ENCODE data around the gene UBQLN1.

Gene UBQLN1

GRCh38 chr9:83665580-83666200 is 42.1 kb downstream of the UBQLN1 start:
- TF ChIP-seq YY1 (IDR thresholded peaks at IDR 0.05; ENCODE audit: insufficient read depth, insufficient read length) (no peak), SUZ12 (IDR thresholded peaks at IDR 0.05; ENCODE audit: extremely low read depth, insufficient read depth, insufficient read length) (no peak), ZNF274 (IDR thresholded peaks at IDR 0.05; ENCODE audit: low read depth, low read length) (no peak)
- H3K4me3 ChIP-seq (ENCODE audit: insufficient read length, low read depth) = no peak overlapping the region
- H3K9me3 ChIP-seq (ENCODE audit: insufficient read depth, low read length) = no peaks in the 10 kb centered on the region
- H3K27me3 ChIP-seq (ENCODE audit: insufficient read depth, insufficient read length) = no peaks in the 10 kb centered on the region
- H3K9ac ChIP-seq (ENCODE audit: insufficient read length, low read depth) = no peak overlapping the region
- H3K36me3 ChIP-seq (ENCODE audit: insufficient read depth, insufficient read length, low read length) = peaks cover 80% of the 10 kb centered on the region
- no peak for DNase-seq (ENCODE audit: low read depth, low spot score)
- no peaks in the 10 kb centered on the region for H3K4me1 ChIP-seq (ENCODE audit: insufficient read depth, insufficient read length)

- Histone ChIP-seq H3K36me3 (ENCODE audit: insufficient read depth, insufficient read length, low read length) (peaks cover 85% of the 10 kb centered on the region), H3K9me3 (ENCODE audit: insufficient read depth, low read length) (no peaks in the 10 kb centered on the region), H3K4me1 (ENCODE audit: insufficient read depth, insufficient read length) (no peaks in the 10 kb centered on the region), H3K4me3 (ENCODE audit: insufficient read length, low read depth) (no peak overlapping the region), H3K9ac (ENCODE audit: insufficient read length, low read depth) (no peak overlapping the region), H3K27me3 (ENCODE audit: insufficient read depth, insufficient read length) (no peaks in the 10 kb centered on the region)
- no peak for DNase-seq (ENCODE audit: low read depth, low spot score)
- no peak for TF ChIP-seq SUZ12 (IDR thresholded peaks at IDR 0.05; ENCODE audit: extremely low read depth, insufficient read depth, insufficient read length)
- no peak for TF ChIP-seq ZNF274 (IDR thresholded peaks at IDR 0.05; ENCODE audit: low read depth, low read length)
- no peak for TF ChIP-seq YY1 (IDR thresholded peaks at IDR 0.05; ENCODE audit: insufficient read depth, insufficient read length)
Measured at GRCh38 chr9:83662933-83663332, 44.8 kb downstream of the UBQLN1 start.

GRCh38 chr9:83656952-83657351 is 50.8 kb downstream of the UBQLN1 start:
- DNase-seq (ENCODE audit: low read depth, low spot score) = no peak
- no peak for TF ChIP-seq YY1 (IDR thresholded peaks at IDR 0.05; ENCODE audit: insufficient read depth, insufficient read length)
- no peak for TF ChIP-seq SUZ12 (IDR thresholded peaks at IDR 0.05; ENCODE audit: extremely low read depth, insufficient read depth, insufficient read length)
- no peak for TF ChIP-seq ZNF274 (IDR thresholded peaks at IDR 0.05; ENCODE audit: low read depth, low read length)
- peaks cover 4% of the 10 kb centered on the region; the same call in 1 of the 2 replicates for H3K9me3 ChIP-seq (ENCODE audit: insufficient read depth, low read length)
- H3K27me3 ChIP-seq (ENCODE audit: insufficient read depth, insufficient read length) = no peaks in the 10 kb centered on the region
- no peak overlapping the region for H3K9ac ChIP-seq (ENCODE audit: insufficient read length, low read depth)
- H3K4me1 ChIP-seq (ENCODE audit: insufficient read depth, insufficient read length) = no peaks in the 10 kb centered on the region
- H3K4me3 ChIP-seq (ENCODE audit: insufficient read length, low read depth) = no peak overlapping the region
- H3K36me3 ChIP-seq (ENCODE audit: insufficient read depth, insufficient read length, low read length) = peaks cover 89% of the 10 kb centered on the region

- Histone ChIP-seq H3K36me3 (ENCODE audit: insufficient read depth, insufficient read length, low read length) (peaks cover 89% of the 10 kb centered on the region), H3K4me1 (ENCODE audit: insufficient read depth, insufficient read length) (no peaks in the 10 kb centered on the region), H3K4me3 (ENCODE audit: insufficient read length, low read depth) (no peak overlapping the region), H3K27me3 (ENCODE audit: insufficient read depth, insufficient read length) (no peaks in the 10 kb centered on the region), H3K9ac (ENCODE audit: insufficient read length, low read depth) (no peak overlapping the region), H3K9me3 (ENCODE audit: insufficient read depth, low read length) (peaks cover 4% of the 10 kb centered on the region; the same call in 1 of the 2 replicates)
- TF ChIP-seq ZNF274 (IDR thresholded peaks at IDR 0.05; ENCODE audit: low read depth, low read length) = no peak
- TF ChIP-seq YY1 (IDR thresholded peaks at IDR 0.05; ENCODE audit: insufficient read depth, insufficient read length) = no peak
- no peak for TF ChIP-seq SUZ12 (IDR thresholded peaks at IDR 0.05; ENCODE audit: extremely low read depth, insufficient read depth, insufficient read length)
- DNase-seq (ENCODE audit: low read depth, low spot score) = no peak
Measured at GRCh38 chr9:83656032-83656680, 51.6 kb downstream of the UBQLN1 start.

- Histone ChIP-seq H3K36me3 (ENCODE audit: insufficient read depth, insufficient read length, low read length) (peaks cover 89% of the 10 kb centered on the region), H3K9me3 (ENCODE audit: insufficient read depth, low read length) (peaks cover 4% of the 10 kb centered on the region; the same call in 1 of the 2 replicates), H3K4me1 (ENCODE audit: insufficient read depth, insufficient read length) (no peaks in the 10 kb centered on the region), H3K27me3 (ENCODE audit: insufficient read depth, insufficient read length) (no peaks in the 10 kb centered on the region), H3K9ac (ENCODE audit: insufficient read length, low read depth) (no peak overlapping the region), H3K4me3 (ENCODE audit: insufficient read length, low read depth) (no peak overlapping the region)
- no peak for DNase-seq (ENCODE audit: low read depth, low spot score)
- no peak for TF ChIP-seq ZNF274 (IDR thresholded peaks at IDR 0.05; ENCODE audit: low read depth, low read length)
- no peak for TF ChIP-seq YY1 (IDR thresholded peaks at IDR 0.05; ENCODE audit: insufficient read depth, insufficient read length)
- TF ChIP-seq SUZ12 (IDR thresholded peaks at IDR 0.05; ENCODE audit: extremely low read depth, insufficient read depth, insufficient read length) = no peak
Measured at GRCh38 chr9:83655433-83655832, 52.3 kb downstream of the UBQLN1 start.

GRCh38 chr9:83652433-83652832 is 55.3 kb downstream of the UBQLN1 start:
- peaks cover 71% of the 10 kb centered on the region for H3K36me3 ChIP-seq (ENCODE audit: insufficient read depth, insufficient read length, low read length)
- no peaks in the 10 kb centered on the region for H3K27me3 ChIP-seq (ENCODE audit: insufficient read depth, insufficient read length)
- H3K9me3 ChIP-seq (ENCODE audit: insufficient read depth, low read length) = peaks cover 4% of the 10 kb centered on the region; the same call in 1 of the 2 replicates
- H3K4me3 ChIP-seq (ENCODE audit: insufficient read length, low read depth) = no peak overlapping the region
- no peak for DNase-seq (ENCODE audit: low read depth, low spot score)
- H3K4me1 ChIP-seq (ENCODE audit: insufficient read depth, insufficient read length) = no peaks in the 10 kb centered on the region
- H3K9ac ChIP-seq (ENCODE audit: insufficient read length, low read depth) = no peak overlapping the region
- no peak for TF ChIP-seq SUZ12 (IDR thresholded peaks at IDR 0.05; ENCODE audit: extremely low read depth, insufficient read depth, insufficient read length)
- TF ChIP-seq YY1 (IDR thresholded peaks at IDR 0.05; ENCODE audit: insufficient read depth, insufficient read length) = no peak
- no peak for TF ChIP-seq ZNF274 (IDR thresholded peaks at IDR 0.05; ENCODE audit: low read depth, low read length)

GRCh38 chr9:83651558-83651957 is 56.2 kb downstream of the UBQLN1 start:
- peaks cover 70% of the 10 kb centered on the region for H3K36me3 ChIP-seq (ENCODE audit: insufficient read depth, insufficient read length, low read length)
- no peak for DNase-seq (ENCODE audit: low read depth, low spot score)
- peaks cover 4% of the 10 kb centered on the region; the same call in 1 of the 2 replicates for H3K9me3 ChIP-seq (ENCODE audit: insufficient read depth, low read length)
- no peak overlapping the region for H3K9ac ChIP-seq (ENCODE audit: insufficient read length, low read depth)
- no peaks in the 10 kb centered on the region for H3K4me1 ChIP-seq (ENCODE audit: insufficient read depth, insufficient read length)
- no peak overlapping the region for H3K4me3 ChIP-seq (ENCODE audit: insufficient read length, low read depth)
- no peaks in the 10 kb centered on the region for H3K27me3 ChIP-seq (ENCODE audit: insufficient read depth, insufficient read length)
- TF ChIP-seq ZNF274 (IDR thresholded peaks at IDR 0.05; ENCODE audit: low read depth, low read length) (no peak), YY1 (IDR thresholded peaks at IDR 0.05; ENCODE audit: insufficient read depth, insufficient read length) (no peak), SUZ12 (IDR thresholded peaks at IDR 0.05; ENCODE audit: extremely low read depth, insufficient read depth, insufficient read length) (no peak)

All from NT2/D1 (cell line).